ENCODE measurements around the gene IRF7. TPM values are rescaled to one million over a fixed set of nuclear protein-coding genes. Genes with fewer than 3 reads are reported as not detected.

The IRF7 gene
- polyA plus RNA-seq, 1 of the 3 experiments (the other 2 are of a cell fraction): 6.3 TPM

GRCh38 chr11:637593-638521, 22.1 kb upstream of the IRF7 start:
- Histone ChIP-seq H3F3A (replicated peaks; ENCODE audit: insufficient read depth) (peaks cover 5% of the 10 kb centered on the region), H3K27me3 (ENCODE audit: insufficient read depth) (no peaks in the 10 kb centered on the region), H3K4me1 (ENCODE audit: control insufficient read depth in 1 of 2, insufficient read depth in 2 of 2, low read depth in 1 of 2, low read length in 1 of 2) (peaks cover 0 to 12% of the 10 kb centered on the region in 2 experiments; a peak in 1 of 4 replicates), H2AFZ (ENCODE audit: low read depth) (no peak overlapping the region), H3K9me2 (no peaks in the 10 kb centered on the region), H3K9me3 (no peaks in the 10 kb centered on the region), H3K79me2 (ENCODE audit: insufficient read depth) (no peaks in the 10 kb centered on the region), H3K4me3 (ENCODE audit: low read depth in 2 of 2, low read length in 1 of 2) (peak overlapping the region in 1 of 2 experiments; percentile 28; a peak in 1 of 4 replicates), H3K4me2 (no peak overlapping the region), H3K36me3 (replicated peaks in 1 of 2; ENCODE audit: control insufficient read depth in 1 of 2, insufficient read depth in 2 of 2, low read length in 1 of 2) (no peaks in the 10 kb centered on the region), H3K27ac (ENCODE audit: low read depth in 2 of 2, low read length in 1 of 2) (no peak overlapping the region), H4K20me1 (ENCODE audit: insufficient read depth) (peaks cover 7% of the 10 kb centered on the region; the same call in 1 of the 2 replicates), H3K9ac (no peak overlapping the region)
- no peak for TF ChIP-seq JUND (IDR thresholded peaks at IDR 0.05)
- TF ChIP-seq RXRA (IDR thresholded peaks at IDR 0.05; ENCODE audit: borderline replicate concordance, low read depth): no peak
- TF ChIP-seq TAF1 (IDR thresholded peaks at IDR 0.05; ENCODE audit: borderline replicate concordance, low read depth, low read length): no peak
- TF ChIP-seq, protein P1, sequence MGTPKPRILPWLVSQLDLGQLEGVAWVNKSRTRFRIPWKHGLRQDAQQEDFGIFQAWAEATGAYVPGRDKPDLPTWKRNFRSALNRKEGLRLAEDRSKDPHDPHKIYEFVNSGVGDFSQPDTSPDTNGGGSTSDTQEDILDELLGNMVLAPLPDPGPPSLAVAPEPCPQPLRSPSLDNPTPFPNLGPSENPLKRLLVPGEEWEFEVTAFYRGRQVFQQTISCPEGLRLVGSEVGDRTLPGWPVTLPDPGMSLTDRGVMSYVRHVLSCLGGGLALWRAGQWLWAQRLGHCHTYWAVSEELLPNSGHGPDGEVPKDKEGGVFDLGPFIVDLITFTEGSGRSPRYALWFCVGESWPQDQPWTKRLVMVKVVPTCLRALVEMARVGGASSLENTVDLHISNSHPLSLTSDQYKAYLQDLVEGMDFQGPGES (IDR thresholded peaks at IDR 0.05; ENCODE audit: low read depth, low read length): no peak
- no peak for TF ChIP-seq MXI1 (IDR thresholded peaks at IDR 0.05; ENCODE audit: low read depth, low read length)
- TF ChIP-seq NFIC (IDR thresholded peaks at IDR 0.05; ENCODE audit: borderline replicate concordance): no peak
- TF ChIP-seq FOSL2 (IDR thresholded peaks at IDR 0.05; ENCODE audit: borderline replicate concordance, low read depth): no peak
- no peak for TF ChIP-seq POLR2AphosphoS5 (IDR thresholded peaks at IDR 0.05; ENCODE audit: low read depth, low read length)
- TF ChIP-seq, protein P2, sequence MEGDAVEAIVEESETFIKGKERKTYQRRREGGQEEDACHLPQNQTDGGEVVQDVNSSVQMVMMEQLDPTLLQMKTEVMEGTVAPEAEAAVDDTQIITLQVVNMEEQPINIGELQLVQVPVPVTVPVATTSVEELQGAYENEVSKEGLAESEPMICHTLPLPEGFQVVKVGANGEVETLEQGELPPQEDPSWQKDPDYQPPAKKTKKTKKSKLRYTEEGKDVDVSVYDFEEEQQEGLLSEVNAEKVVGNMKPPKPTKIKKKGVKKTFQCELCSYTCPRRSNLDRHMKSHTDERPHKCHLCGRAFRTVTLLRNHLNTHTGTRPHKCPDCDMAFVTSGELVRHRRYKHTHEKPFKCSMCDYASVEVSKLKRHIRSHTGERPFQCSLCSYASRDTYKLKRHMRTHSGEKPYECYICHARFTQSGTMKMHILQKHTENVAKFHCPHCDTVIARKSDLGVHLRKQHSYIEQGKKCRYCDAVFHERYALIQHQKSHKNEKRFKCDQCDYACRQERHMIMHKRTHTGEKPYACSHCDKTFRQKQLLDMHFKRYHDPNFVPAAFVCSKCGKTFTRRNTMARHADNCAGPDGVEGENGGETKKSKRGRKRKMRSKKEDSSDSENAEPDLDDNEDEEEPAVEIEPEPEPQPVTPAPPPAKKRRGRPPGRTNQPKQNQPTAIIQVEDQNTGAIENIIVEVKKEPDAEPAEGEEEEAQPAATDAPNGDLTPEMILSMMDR (IDR thresholded peaks at IDR 0.05): no peak
- TF ChIP-seq USF1 (IDR thresholded peaks at IDR 0.05; ENCODE audit: borderline replicate concordance, low read depth): no peak
- DNase-seq: peak; percentile 73
- ChIA-PET CTCF (interaction anchor here (0.5 to 1.5 kb wide), 6 partner anchors 44 to 157 kb away, joined by 3 to 4 read pairs (median 3); no protein-coding TSS in a partner anchor), POLR2A (interaction anchor here (1.0 to 1.1 kb wide), 2 partner anchors 58 to 63 kb away, joined by 3 read pairs; partner anchors contain the start of genes DEAF1 and TMEM80)
- WGBS (ENCODE audit: low lambda C conversion rate): 89% methylated on average over 47 of the region's 55 CpGs

- H3K4me2 ChIP-seq: no peak overlapping the region
- ChIA-PET CTCF (interaction anchor here (0.8 to 1.5 kb wide), 4 partner anchors 45 to 158 kb away, joined by 3 to 4 read pairs (median 3); no protein-coding TSS in a partner anchor), POLR2A (no interaction called here)
- no peaks in the 10 kb centered on the region for H3K9me2 ChIP-seq
- no peak overlapping the region for H2AFZ ChIP-seq (ENCODE audit: low read depth)
- peaks cover 7% of the 10 kb centered on the region; the same call in 1 of the 2 replicates for H4K20me1 ChIP-seq (ENCODE audit: insufficient read depth)
- peaks cover 9% of the 10 kb centered on the region for H3F3A ChIP-seq (replicated peaks; ENCODE audit: insufficient read depth)
- no peak overlapping the region for H3K27ac ChIP-seq (ENCODE audit: low read depth in 2 of 2, low read length in 1 of 2)
- 55% methylated on average over 16 of the region's 34 CpGs for WGBS (ENCODE audit: low lambda C conversion rate)
- no peaks in the 10 kb centered on the region for H3K27me3 ChIP-seq (ENCODE audit: insufficient read depth)
- H3K9me3 ChIP-seq: no peaks in the 10 kb centered on the region
- H3K4me1 ChIP-seq (ENCODE audit: control insufficient read depth in 1 of 2, insufficient read depth in 2 of 2, low read depth in 1 of 2, low read length in 1 of 2): peaks cover 0 to 12% of the 10 kb centered on the region in 2 experiments; a peak in 1 of 4 replicates
- no peaks in the 10 kb centered on the region for H3K36me3 ChIP-seq (replicated peaks in 1 of 2; ENCODE audit: control insufficient read depth in 1 of 2, insufficient read depth in 2 of 2, low read length in 1 of 2)
- no peak for TF ChIP-seq GATA2 (CRISPR knock-in tag; IDR thresholded peaks at IDR 0.05)
- no peak for TF ChIP-seq TAF1 (IDR thresholded peaks at IDR 0.05; ENCODE audit: borderline replicate concordance, low read depth, low read length)
- TF ChIP-seq, protein P3, sequence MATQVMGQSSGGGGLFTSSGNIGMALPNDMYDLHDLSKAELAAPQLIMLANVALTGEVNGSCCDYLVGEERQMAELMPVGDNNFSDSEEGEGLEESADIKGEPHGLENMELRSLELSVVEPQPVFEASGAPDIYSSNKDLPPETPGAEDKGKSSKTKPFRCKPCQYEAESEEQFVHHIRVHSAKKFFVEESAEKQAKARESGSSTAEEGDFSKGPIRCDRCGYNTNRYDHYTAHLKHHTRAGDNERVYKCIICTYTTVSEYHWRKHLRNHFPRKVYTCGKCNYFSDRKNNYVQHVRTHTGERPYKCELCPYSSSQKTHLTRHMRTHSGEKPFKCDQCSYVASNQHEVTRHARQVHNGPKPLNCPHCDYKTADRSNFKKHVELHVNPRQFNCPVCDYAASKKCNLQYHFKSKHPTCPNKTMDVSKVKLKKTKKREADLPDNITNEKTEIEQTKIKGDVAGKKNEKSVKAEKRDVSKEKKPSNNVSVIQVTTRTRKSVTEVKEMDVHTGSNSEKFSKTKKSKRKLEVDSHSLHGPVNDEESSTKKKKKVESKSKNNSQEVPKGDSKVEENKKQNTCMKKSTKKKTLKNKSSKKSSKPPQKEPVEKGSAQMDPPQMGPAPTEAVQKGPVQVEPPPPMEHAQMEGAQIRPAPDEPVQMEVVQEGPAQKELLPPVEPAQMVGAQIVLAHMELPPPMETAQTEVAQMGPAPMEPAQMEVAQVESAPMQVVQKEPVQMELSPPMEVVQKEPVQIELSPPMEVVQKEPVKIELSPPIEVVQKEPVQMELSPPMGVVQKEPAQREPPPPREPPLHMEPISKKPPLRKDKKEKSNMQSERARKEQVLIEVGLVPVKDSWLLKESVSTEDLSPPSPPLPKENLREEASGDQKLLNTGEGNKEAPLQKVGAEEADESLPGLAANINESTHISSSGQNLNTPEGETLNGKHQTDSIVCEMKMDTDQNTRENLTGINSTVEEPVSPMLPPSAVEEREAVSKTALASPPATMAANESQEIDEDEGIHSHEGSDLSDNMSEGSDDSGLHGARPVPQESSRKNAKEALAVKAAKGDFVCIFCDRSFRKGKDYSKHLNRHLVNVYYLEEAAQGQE (IDR thresholded peaks at IDR 0.05; ENCODE audit: low read depth, low read length): no peak
- no peak for TF ChIP-seq RCOR1 (IDR thresholded peaks at IDR 0.05; ENCODE audit: low read length)
- TF ChIP-seq JUND (IDR thresholded peaks at IDR 0.05): no peak
- TF ChIP-seq NFIC (IDR thresholded peaks at IDR 0.05; ENCODE audit: borderline replicate concordance): no peak
- no peak for TF ChIP-seq RFX5 (IDR thresholded peaks at IDR 0.05; ENCODE audit: low read length)
- no peak for TF ChIP-seq EP300 (IDR thresholded peaks at IDR 0.05; ENCODE audit: borderline replicate concordance in 1 of 2, low read depth in 1 of 2, low read length in 1 of 2)
- peak; percentile 65 for DNase-seq
- H3K79me2 ChIP-seq (ENCODE audit: insufficient read depth): no peaks in the 10 kb centered on the region
- H3K4me3 ChIP-seq (ENCODE audit: low read depth in 2 of 2, low read length in 1 of 2): peak overlapping the region in 1 of 2 experiments; percentile 28; a peak in 1 of 4 replicates
- no peak overlapping the region for H3K9ac ChIP-seq
Observed at GRCh38 chr11:637333-637592, 21.5 kb upstream of the IRF7 start.

Data from SK-N-SH (cell line).